Measurements from ENCODE around the gene WAS.
"Not testable (repeated sequence)": the region's sequence is repeated elsewhere in the genome, so short reads cannot be mapped to it uniquely, and the experiment has no call there.

WAS gene

DNA sequence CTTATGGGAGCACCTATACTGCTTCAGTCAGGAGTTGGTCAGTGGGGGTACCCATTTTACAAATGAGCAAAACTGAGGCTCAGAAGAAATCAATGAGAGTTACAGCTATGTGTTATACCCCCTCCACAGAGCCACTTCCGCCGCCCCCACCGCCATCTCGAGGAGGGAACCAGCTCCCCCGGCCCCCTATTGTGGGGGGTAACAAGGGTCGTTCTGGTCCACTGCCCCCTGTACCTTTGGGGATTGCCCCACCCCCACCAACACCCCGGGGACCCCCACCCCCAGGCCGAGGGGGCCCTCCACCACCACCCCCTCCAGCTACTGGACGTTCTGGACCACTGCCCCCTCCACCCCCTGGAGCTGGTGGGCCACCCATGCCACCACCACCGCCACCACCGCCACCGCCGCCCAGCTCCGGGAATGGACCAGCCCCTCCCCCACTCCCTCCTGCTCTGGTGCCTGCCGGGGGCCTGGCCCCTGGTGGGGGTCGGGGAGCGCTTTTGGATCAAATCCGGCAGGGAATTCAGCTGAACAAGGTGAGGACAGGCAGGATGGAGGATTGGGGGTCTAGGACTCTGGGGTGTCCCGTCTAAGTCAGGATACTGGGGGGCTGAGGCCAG lies 5.0 kb downstream of the WAS start:
- DNase-seq: no peak

DNA sequence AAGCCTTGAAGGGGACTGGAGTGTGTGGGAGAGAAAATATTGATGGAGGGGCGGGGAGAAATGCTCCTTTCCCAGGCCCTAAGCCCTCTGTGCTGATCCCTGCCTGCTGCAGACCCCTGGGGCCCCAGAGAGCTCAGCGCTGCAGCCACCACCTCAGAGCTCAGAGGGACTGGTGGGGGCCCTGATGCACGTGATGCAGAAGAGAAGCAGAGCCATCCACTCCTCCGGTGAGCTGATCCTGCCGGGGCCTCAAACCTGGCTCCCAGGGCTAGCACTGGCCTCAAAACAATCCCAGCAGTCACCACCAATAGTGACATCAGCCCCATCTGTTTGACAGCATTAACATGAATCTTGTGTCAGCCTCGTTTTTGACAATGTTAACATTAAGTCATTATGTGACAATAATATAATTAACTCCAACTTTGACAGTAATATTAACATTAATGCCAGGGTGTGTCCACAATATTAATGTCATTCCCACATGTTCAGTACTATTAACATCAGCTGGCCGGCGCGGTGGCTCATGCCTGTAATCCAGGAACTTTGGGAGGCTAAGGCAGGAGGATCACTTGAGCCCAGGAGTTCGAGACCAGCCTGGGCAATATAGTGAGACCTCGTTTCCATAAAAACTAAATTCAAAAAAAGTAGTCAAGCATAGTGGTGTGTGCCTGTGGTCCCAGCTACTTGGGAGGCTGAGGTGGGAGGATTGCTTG lies 5.8 kb downstream of the WAS start:
- no peak for DNase-seq

DNA sequence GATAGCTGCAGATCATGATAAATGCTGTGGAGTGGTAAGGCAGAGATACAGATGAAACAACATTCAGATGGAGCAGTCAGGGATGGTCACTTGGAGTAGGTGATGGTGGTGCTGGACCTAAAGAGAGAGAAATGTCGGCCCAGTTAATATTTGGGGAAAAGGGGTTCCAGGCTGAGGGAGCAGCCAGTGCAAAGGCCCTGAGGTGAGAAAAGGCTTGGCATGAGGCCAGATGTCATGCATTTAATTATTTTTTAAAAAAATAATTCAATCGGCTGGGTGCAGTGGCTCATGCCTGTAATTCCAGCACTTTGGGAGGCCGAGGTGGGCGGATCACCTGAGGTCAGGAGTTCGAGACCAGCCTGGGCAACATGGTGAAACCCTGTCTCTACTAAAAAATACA lies 8.1 kb downstream of the WAS start:
- DNase-seq: not testable (repeated sequence)

DNA sequence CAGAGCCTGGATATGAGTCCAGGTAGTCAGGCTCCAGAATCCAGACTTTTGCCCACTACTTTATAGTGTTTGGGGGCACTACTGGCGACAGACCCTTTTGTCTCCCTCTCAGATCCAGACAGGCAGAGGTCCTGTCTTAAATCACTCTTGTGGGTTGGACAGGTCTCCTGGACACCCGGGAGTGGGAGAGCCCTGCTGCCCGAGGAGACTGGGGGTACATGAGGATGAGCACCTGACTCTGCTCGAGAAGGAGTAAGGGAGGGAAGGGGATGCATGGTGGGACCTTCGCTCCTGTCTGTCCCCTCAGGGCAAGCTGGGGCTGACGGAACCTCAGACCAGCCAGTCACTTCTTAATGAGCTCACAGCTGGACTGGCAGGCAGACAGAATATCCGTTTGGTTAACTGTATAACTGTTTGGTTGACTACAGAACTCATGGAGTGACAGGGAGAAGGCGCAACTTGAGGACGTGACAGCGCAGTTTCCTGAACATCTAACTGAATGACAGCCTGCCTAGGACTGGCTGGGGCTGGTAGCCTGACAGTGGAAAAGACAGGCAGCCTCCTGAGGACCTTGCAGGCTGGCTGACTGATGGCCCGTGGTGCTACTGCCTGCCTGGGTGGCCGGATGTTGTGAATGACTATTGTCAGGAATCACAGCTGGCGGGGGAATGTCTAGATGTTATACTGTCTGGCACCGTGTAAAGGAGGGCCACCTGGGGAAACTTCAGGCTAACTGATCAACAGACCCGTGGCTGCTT lies 11.4 kb downstream of the WAS start:
- DNase-seq: no peak

DNA sequence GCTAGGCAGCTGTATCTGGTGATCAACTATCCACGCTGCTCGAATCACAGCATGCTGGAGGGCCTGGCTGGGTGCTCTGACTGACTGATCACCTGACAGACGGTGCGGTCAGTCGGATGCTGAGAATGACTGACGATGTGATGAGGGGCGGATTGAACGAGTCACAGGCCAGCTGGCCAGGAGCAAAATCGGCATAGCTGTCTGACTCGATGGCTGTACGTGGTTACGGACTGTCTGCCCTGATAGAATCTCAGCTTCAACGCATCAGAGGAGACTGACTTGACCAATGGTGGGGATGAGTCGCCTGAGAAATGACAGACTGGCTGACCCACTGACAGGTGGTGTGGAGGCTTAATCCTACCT lies 11.9 kb downstream of the WAS start:
- no peak for DNase-seq

DNA sequence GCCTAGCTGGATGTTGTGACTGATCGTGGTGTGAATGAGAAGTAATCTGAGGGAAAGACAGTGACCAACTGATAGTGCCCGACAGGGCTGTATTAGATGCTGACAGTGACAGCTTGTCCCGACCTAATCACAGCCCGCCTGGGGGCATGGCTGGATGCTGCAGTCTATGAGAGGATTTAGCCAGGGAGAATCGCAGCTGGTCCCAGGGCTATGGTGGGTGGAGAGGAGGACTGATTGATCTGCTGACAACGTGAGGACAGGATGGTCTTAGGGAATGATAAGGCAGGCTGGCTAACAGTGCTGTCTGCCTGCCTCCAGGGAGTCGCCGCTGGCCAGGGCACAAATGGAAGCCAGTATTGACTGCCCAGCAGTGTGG lies 12.3 kb downstream of the WAS start:
- DNase-seq: no peak

DNA sequence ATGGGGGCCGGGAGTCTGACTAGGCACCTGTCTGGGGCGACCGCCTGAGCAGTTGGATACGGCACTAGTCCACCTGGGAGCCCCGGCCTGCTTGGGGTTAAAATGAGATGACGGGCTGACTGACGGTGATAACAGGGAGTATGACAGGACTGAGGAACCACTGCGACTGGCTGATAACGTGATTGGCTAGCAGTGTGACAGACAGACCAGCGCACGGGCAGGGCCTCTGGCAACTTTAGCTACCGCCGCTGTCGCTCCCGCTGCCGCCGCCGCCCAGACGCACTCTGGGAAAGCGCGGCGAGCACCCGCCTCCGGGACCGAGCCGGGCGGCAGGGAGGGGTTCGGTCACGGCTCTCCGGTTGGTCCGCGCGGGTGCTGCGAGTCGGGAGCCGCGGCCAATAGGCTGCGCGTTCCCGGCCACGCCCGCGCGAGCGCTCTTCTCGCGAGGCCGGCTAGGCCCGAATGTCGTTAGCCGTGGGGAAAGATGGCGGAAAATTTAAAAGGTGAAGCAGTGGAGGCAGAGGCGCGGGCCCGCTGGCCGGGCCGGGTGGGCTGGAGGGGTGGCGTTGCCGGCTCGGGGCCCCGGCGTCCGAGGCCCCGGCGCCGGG lies 12.8 kb downstream of the WAS start, which contains the start of gene SUV39H1:
TSS of gene SUV39H1 (plus strand) at position 434 of the 608 bp plus-strand sequence. CDS start at position 485, 51 bp downstream.
- peak; percentile 84 for DNase-seq

DNA sequence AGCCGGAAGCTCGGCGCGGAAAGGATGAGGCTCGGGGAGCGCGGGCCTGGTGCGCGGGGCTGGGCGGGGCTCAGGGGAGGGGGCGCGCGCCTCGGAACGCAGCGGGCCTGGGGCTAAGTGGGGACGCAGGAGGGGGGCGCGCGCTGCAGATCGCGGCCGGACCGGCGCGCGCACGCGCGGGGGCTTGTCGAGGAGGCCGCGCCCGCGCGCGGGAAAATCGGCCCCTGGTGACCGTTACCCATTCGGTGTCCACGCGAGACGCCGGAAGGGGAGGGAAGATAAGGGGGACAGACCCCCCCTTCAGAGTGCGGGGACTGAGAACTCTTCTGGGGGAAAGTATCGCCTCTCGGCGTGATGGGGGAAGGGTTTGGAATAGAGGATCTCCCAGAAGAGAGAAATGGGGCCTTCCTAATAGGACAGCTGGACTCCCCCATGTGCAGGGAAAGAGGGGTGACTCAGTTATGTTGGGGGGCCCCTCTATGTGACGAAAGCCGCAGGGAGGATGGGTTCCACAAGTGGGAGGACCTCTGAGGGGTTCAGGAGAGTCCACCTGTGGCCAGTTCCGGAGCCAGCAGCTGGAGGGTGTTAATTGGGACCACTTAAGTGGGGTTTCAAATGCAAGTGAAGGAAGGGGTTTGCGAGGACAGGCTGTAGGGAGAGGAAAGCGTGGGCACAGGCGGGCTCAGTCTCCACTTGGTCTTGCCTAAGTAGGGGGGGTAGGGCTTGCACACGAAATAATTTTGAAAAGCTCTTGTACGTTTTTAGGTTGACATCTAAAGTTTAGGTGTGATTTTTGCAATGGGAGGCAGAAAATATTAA lies 13.5 kb downstream of the WAS start:
- DNase-seq: peak; percentile 53

DNA sequence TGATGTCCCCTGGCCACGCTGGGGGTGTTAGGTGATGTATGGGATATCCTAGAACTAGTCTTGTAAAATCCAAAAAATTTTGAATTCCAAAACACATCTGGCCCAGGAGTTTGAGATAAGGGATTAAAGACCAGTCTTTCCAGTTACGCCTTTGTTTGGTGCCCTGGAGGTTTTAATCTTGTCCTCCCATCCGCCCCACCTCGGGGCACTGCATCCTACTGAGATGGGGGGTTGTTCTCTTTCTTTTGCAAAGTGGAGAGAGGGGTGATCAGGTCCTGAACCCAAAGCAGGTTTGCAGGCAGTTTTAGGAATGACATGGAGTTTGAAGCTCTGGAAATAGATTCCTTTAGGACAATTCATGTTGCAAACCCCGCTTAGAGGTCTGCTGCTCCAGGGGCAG lies 14.7 kb downstream of the WAS start:
- DNase-seq: no peak

DNA sequence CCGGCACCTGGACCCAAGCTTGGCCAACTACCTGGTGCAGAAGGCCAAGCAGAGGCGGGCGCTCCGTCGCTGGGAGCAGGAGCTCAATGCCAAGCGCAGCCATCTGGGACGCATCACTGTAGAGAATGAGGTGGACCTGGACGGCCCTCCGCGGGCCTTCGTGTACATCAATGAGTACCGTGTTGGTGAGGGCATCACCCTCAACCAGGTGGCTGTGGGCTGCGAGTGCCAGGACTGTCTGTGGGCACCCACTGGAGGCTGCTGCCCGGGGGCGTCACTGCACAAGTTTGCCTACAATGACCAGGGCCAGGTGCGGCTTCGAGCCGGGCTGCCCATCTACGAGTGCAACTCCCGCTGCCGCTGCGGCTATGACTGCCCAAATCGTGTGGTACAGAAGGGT lies 16.6 kb downstream of the WAS start:
- no peak for DNase-seq

DNA sequence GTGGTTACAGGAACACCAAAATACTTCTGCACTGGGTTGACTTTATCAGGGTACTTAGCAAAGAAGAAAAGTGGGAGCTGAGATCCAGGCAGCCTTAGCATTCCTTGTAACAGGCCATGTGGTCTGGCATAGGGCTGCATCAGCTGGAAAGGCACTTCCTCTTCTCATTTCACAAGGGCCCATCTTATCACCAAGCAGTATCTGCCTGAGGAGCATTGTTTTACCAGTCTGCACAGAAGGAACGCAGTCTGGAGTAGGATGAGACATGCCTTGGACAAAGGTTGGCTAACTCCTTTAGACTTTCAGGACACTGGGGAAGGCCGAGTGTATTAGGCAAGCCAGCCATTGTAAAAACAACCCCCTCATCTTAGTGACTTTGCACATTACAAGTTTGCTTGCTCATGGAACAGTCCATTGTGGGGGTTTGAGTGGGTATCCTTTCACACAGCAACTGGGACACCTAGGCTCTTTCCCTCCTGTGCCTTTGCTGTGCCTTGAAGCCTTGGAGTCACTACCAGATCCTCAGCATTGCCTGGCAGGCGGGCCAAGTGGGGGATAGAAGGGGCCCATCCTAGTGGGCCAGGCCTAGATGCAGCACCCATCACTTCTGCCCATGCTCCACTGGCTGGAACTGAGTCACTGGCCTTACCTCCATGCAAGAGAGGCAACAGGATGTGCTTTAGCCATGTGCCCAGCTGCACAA lies 17.5 kb downstream of the WAS start:
- no peak for DNase-seq

DNA sequence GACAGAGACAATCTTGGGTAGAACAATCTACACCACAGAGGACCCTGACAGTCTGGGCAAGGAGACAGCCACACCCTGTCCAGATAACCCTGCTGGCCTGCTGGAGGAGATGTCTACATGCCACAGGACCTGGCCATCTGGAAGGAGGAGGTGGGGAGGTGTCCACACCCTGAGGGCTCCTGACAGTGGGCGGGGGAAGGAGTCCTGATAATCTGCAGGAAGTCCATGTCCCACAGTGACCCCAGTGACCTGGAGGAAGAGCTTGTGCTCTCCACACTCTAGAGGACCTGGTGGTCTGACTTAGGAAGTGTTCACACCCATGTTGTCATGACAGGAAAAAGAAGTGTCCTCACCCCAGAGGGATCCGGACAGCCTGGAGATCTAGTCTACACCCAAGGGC lies 18.4 kb downstream of the WAS start:
- DNase-seq: no peak

DNA sequence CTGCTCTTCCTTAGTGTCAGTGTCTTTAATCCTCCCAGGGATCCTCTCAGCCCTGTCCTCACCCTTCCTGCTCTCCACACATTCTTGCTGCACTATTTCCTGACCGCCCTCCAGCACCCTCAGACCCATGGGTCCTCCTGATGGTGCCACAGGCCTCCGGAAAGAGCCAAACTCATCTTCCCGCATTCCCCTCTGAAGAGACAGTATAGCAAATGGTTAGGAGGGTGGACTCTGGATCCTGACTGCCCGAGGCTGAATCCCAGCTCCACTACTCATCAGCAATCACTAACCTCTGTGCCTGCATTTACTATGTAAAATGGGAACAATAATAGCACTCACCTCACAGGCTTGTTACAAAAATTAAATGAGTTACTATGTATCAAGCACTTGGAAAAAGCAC lies 19.1 kb downstream of the WAS start:
- DNase-seq: no peak

DNA sequence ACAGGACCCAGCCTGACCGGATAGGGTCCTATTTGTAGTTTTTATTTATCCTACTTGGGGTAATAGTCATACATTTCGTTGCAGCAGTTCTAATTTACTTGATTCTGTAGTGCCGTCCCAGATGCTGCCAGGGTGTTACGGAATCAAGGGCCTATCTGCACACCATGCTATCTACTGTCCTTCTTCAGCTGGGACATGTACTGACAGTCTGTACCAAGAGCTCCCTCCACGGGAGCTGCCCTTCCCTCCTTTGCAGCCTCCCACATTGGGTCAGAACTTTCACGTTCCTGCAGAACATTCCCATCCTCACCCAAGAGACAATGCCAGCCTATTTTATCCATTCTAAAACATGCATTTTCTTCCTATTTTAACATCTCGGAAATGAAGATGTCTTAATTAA lies 19.6 kb downstream of the WAS start:
- DNase-seq: no peak

DNA sequence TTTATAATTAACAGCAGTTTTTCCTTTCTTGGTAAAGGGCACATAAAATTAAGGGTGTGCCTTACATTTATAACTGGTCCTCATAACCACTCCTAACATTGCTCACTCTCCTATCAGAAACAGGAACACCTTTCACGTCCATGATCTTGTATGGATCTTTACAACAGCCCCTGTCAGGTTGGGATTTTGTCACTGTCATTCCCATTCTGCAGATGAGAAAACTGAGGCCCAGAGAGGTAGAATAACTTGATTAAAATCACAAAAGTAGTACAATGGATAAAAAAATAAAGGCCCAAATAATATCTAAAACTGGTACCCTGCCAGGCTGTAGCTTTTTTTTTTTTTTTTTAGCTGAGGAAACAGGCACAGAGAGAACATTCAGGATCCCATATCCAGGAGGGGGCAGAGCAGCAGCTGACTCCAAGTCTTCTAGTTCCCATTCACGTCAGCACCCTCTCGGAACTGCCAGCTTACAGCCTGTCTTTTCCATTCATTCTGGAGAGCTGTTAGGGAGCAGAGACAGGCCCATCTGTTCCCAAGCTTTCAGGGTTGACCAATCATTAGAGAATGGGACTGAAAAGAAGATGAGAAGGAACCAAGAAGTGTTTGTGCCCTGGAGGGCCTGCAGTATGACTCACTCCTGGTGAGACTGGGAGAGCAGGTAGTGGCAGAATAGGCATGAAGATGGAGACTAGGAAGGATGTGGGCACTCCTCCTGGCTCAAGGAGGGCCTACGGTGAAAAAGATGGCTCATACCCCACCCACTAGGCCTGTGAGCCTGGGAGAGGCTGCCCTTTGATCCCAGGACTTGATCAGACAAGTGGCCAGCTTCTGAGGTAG lies 20.3 kb downstream of the WAS start:
- DNase-seq: no peak

DNA sequence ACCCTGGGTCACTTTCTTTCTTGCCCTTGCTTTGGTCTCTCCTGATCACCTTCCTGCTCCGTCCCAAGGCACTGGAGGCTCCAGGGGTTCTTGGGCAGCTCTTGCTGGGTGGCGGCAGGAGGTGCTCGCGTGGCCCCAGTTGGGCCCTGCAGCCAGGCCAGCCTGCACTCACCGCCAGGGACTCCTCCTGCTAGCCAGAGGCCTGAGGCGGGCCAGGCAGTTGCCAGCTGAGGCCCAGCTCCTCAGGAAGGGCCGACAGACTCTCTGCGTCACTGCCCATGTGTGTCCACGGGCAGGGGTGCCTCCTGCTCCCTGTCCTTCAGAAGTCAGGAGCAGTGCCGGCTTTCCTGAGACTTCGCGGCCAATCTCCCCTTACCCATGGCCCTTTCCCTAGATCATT lies 22.3 kb downstream of the WAS start:
- DNase-seq: no peak

DNA sequence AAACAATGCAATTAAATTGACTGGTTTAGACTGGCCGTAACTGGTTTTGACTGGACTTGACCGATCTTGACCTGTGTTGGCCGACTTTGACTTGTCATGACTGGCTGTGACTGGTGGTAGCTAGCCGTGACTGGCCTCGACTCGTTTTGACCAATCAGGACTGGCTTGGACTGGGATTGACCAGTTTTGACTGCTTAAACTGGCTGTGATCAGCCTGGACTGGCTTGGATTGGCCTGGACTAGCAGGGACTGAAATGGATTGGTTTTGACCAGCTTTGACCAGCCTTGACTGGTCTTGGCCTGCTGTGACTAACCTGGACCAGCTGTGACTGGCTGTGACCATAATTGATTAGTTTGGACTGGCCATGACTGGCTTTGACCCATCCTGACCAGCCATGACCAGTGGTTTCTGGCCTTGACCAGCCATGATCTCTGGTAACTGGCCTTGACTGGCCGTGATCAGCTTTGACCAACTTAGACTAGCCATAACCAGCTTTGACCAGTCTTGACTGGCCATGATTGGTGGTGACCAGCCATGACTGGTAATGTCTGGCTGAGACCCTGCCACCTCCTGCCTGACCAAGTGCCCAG lies 26.0 kb downstream of the WAS start:
- DNase-seq: no peak

DNA sequence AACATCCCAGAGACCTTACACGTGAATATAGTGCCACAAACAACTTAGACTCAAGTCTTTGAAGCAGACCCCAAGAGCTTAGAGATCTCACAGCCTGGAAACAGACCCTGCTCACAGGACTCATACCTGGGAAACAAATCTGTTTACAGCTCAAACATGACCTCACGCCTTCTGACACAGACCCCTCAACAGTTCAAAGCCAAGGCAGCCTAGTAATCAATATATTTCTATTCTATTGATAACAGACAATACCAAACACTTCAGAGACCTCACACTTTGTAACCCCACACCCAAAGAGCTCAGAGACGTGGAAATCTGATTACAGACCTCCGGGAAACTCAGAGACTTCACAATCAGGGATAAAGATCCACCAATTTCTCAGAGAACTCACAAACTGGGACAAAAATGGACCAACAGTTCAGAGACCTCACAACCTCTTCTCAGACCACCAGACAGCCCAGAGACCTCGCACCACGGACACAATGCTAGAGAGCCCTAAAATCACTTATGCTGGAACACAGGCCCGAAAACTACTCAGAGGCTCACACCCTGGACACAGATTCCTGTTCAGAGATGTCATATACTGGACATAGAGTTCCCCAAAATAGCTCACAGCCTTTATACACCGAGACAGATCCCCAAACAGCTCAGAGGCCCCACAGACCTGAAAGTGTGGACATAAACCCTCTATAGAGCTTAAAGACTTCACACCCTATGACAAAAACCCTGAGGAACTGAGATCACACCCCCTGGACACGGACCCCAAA lies 27.7 kb downstream of the WAS start:
- no peak for DNase-seq

DNA sequence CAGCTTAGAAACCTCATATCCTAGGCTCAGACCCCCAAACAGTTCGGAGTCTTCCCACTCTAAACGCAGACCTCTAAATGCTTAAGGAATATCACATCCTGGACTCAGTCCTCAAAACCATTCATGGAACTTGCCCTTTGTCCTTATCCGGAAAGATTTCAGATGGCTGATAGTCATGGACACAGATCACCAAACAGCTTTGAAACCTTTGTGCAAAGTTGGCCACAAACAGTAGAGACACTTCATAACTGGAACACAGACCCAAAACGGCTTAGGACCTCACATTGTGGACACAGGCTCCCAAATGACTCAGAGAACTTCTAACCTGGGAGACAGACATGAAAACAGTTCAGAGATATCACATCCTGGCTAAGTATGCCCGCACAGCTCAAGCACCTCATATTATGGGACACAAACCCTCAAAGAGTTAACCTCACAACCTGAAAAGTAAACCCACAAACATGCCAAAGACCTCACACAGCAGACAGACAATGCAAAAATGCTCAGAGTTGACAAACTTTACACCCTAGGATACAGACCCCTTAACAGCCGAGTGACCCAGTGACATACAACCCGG lies 28.4 kb downstream of the WAS start:
- no peak for DNase-seq

DNA sequence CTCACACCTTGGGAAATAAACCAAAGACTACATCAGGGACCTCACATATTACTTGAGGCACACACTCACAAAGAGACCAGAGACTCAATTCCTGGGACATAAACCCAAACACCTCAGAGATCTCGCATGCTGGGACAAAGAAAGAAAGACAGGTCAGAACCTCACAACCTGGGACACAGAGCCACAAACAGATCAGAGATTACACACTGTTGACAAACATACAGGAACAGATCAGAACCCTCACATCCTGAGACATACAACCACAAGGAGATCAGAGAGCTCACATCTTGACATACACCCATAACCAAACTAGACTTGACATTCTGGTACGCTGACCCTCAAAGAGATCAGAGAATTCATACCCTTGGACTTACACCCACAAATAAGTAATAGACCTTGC lies 30.2 kb downstream of the WAS start:
- no peak for DNase-seq
